Neuronal stem cell (in vitro differentiated cells): ENCODE measurements around the gene NTRK3.

Experiments
- DNase-seq: peaks from one replicate; pipeline ENCODE4 v3.0.0-alpha.2; 2013; ENCODE audit warnings: low spot score
- H2AFZ ChIP-seq: one replicate; pipeline ENCODE4 v1.6.1; 2013; ENCODE audit warnings: mild to moderate bottlenecking, low read length, inconsistent platforms
- H2AK5ac ChIP-seq: 2 replicates; pipeline ENCODE4 v1.6.1; 2013; ENCODE audit warnings: low read depth, mild to moderate bottlenecking, inconsistent platforms, low read length, moderate library complexity, mixed read lengths
- H2BK120ac ChIP-seq: 2 replicates; pipeline ENCODE4 v1.6.1; 2013; ENCODE audit warnings: low read depth, mild to moderate bottlenecking, inconsistent platforms, low read length, moderate library complexity, mixed read lengths
- H2BK12ac ChIP-seq: one replicate; pipeline ENCODE4 v1.6.1; 2013; ENCODE audit warnings: low read length, inconsistent platforms
- H2BK15ac ChIP-seq: 2 replicates; pipeline ENCODE4 v1.6.1; 2013; ENCODE audit warnings: mild to moderate bottlenecking, low read length, inconsistent platforms, mixed read lengths
- H2BK5ac ChIP-seq: one replicate; pipeline ENCODE4 v1.6.1; 2013; ENCODE audit warnings: inconsistent platforms, mild to moderate bottlenecking, low read length, moderate library complexity
- H3K14ac ChIP-seq: one replicate; pipeline ENCODE4 v1.6.1; 2013; ENCODE audit warnings: low read length, inconsistent platforms
- H3K18ac ChIP-seq: 2 replicates; pipeline ENCODE4 v1.6.1; 2013; ENCODE audit warnings: low read length, inconsistent platforms
- H3K23ac ChIP-seq: 2 replicates; pipeline ENCODE4 v1.6.1; 2013; ENCODE audit warnings: low read depth, mild to moderate bottlenecking, mixed read lengths, low read length, inconsistent platforms; ENCODE audit not compliant: poor library complexity
- H3K27ac ChIP-seq: replicated peaks from 3 replicates; pipeline ENCODE4 v1.5.1; 2013; ENCODE audit warnings: low read length, inconsistent platforms
- H3K27me3 ChIP-seq, 3 experiments: 2 replicates each; pipeline ENCODE4 v1.6.1; 2013; ENCODE audit warnings: low read length in 3 of 3, mild to moderate bottlenecking in 2 of 3, inconsistent platforms in 1 of 3, low read depth in 1 of 3, mixed read lengths in 1 of 3, moderate library complexity in 1 of 3; ENCODE audit not compliant: control insufficient read depth in 3 of 3, insufficient read depth in 3 of 3
- H3K36me3 ChIP-seq, 2 donors: replicated peaks in 1 of 2; 2 replicates each; pipeline ENCODE4 v1.6.1; 2013; ENCODE audit warnings: low read length in 2 of 2; ENCODE audit not compliant: control insufficient read depth in 2 of 2, insufficient read depth in 2 of 2
- H3K4ac ChIP-seq: 2 replicates; pipeline ENCODE4 v1.6.1; 2013; ENCODE audit warnings: inconsistent platforms, mild to moderate bottlenecking, low read length, moderate library complexity
- H3K4me1 ChIP-seq, 2 donors: 1 replicate in 1 of 2; 2 replicates in 1 of 2; pipeline ENCODE4 v1.6.1; 2013; ENCODE audit warnings: low read length in 2 of 2, low read depth in 1 of 2; ENCODE audit not compliant: control insufficient read depth in 2 of 2, insufficient read depth in 1 of 2
- H3K4me2 ChIP-seq: one replicate; pipeline ENCODE4 v1.6.1; 2013; ENCODE audit warnings: mild to moderate bottlenecking, low read length, inconsistent platforms; ENCODE audit not compliant: insufficient read depth, poor library complexity, severe bottlenecking
- H3K4me3 ChIP-seq, 2 donors: 2 replicates each; pipeline ENCODE4 v1.5.1; 2013; ENCODE audit warnings: low read length in 2 of 2, mild to moderate bottlenecking in 2 of 2, inconsistent platforms in 1 of 2, moderate library complexity in 1 of 2
- H3K79me1 ChIP-seq: one replicate; pipeline ENCODE4 v1.6.1; 2013; ENCODE audit warnings: low read depth, mild to moderate bottlenecking, inconsistent platforms, low read length, moderate library complexity
- H3K9ac ChIP-seq: one replicate; pipeline ENCODE4 v1.6.1; 2013; ENCODE audit warnings: mild to moderate bottlenecking, low read depth, low read length, inconsistent platforms; ENCODE audit not compliant: poor library complexity
- H3K9me3 ChIP-seq, 2 donors: replicated peaks in 1 of 2; 2 replicates each; pipeline versions ENCODE3 to v1.6.1; 2013; ENCODE audit warnings: low read length in 2 of 2, mild to moderate bottlenecking in 2 of 2, inconsistent platforms in 1 of 2, low read depth in 1 of 2, mixed read lengths in 1 of 2, moderate library complexity in 1 of 2; ENCODE audit not compliant: control insufficient read depth in 2 of 2, insufficient read depth in 1 of 2
- H4K8ac ChIP-seq: one replicate; pipeline ENCODE4 v1.6.1; 2013; ENCODE audit warnings: low read depth, mild to moderate bottlenecking, inconsistent platforms, low read length, moderate library complexity
- H4K91ac ChIP-seq: one replicate; pipeline ENCODE4 v1.6.1; 2013; ENCODE audit warnings: low read length, low read depth, mild to moderate bottlenecking, inconsistent platforms; ENCODE audit not compliant: poor library complexity
- WGBS, 2 donors: extraction: QIAGEN DNeasy Blood & Tissue Kit; methylation state at CpG; one replicate each; pipeline ENCODE4 v1.1.7; 2013; ENCODE audit warnings: missing lambda C conversion rate in 2 of 2, mixed read lengths in 1 of 2; ENCODE audit not compliant: insufficient read length in 2 of 2, insufficient replicate concordance in 1 of 2; ENCODE audit errors: extremely low coverage in 2 of 2; 5-methylcytosine and 5-hydroxymethylcytosine counted together

NTRK3 gene

GRCh38 chr15:88118035-88118434, 138.5 kb downstream of the NTRK3 start:
- Histone ChIP-seq H3K4me3 (no peak overlapping the region), H3K14ac (no peak overlapping the region), H4K8ac (no peak overlapping the region), H3K9me3 (no peaks in the 10 kb centered on the region), H2BK12ac (no peak overlapping the region), H2BK120ac (no peak overlapping the region), H3K27ac (no peak overlapping the region), H3K4me2 (no peak overlapping the region), H2BK15ac (no peak overlapping the region), H3K18ac (peak overlapping the region; percentile 44), H3K4me1 (no peaks in the 10 kb centered on the region), H3K23ac (no peak overlapping the region), H3K36me3 (no peaks in the 10 kb centered on the region), H2BK5ac (no peak overlapping the region), H3K79me1 (no peaks in the 10 kb centered on the region), H4K91ac (no peak overlapping the region), H3K4ac (no peak overlapping the region), H3K27me3 (no peaks in the 10 kb centered on the region), H2AFZ (no peak overlapping the region), H2AK5ac (no peak overlapping the region), H3K9ac (no peak overlapping the region)
- WGBS, 2 donors: no CpG with 5 or more reads among the region's 6 CpGs
- DNase-seq: no peak

GRCh38 chr15:88115486-88116152, 140.9 kb downstream of the NTRK3 start:
- no peak for DNase-seq

GRCh38 chr15:88113613-88114308, 142.8 kb downstream of the NTRK3 start:
- no peaks in the 10 kb centered on the region for H3K36me3 ChIP-seq
- WGBS, 2 donors: no CpG with 5 or more reads among the region's 1 CpG
- no peaks in the 10 kb centered on the region for H3K27me3 ChIP-seq
- no peak overlapping the region for H3K9ac ChIP-seq
- no peak overlapping the region for H4K91ac ChIP-seq
- no peak overlapping the region for H3K14ac ChIP-seq
- no peak overlapping the region for H3K23ac ChIP-seq
- no peak overlapping the region for H2BK15ac ChIP-seq
- H3K4me3 ChIP-seq: no peak overlapping the region
- H2AK5ac ChIP-seq: no peak overlapping the region
- H3K18ac ChIP-seq: no peak overlapping the region
- H2AFZ ChIP-seq: no peak overlapping the region
- no peak overlapping the region for H3K4me2 ChIP-seq
- H3K4me1 ChIP-seq: no peaks in the 10 kb centered on the region
- no peak overlapping the region for H2BK120ac ChIP-seq
- H2BK12ac ChIP-seq: no peak overlapping the region
- no peak overlapping the region for H3K27ac ChIP-seq
- DNase-seq: no peak
- H2BK5ac ChIP-seq: no peak overlapping the region
- no peak overlapping the region for H3K4ac ChIP-seq
- H3K9me3 ChIP-seq: no peaks in the 10 kb centered on the region
- no peak overlapping the region for H4K8ac ChIP-seq
- H3K79me1 ChIP-seq: no peaks in the 10 kb centered on the region

More at GRCh38 chr15:88115486-88116152, 140.9 kb downstream of the NTRK3 start:
- H2BK12ac ChIP-seq: no peak overlapping the region
- H3K4ac ChIP-seq: no peak overlapping the region
- H2AFZ ChIP-seq: no peak overlapping the region
- H3K27me3 ChIP-seq: no peaks in the 10 kb centered on the region
- no peak overlapping the region for H3K4me3 ChIP-seq
- no peak overlapping the region for H2BK15ac ChIP-seq
- no peak overlapping the region for H4K8ac ChIP-seq
- no peak overlapping the region for H3K18ac ChIP-seq
- H3K9me3 ChIP-seq: no peaks in the 10 kb centered on the region
- no peak overlapping the region for H3K9ac ChIP-seq
- H3K27ac ChIP-seq: no peak overlapping the region
- no peak overlapping the region for H3K4me2 ChIP-seq
- H4K91ac ChIP-seq: no peak overlapping the region
- H2BK120ac ChIP-seq: no peak overlapping the region
- WGBS, 2 donors: no CpG with 5 or more reads among the region's 12 CpGs
- no peak overlapping the region for H2BK5ac ChIP-seq
- no peak overlapping the region for H3K14ac ChIP-seq
- no peaks in the 10 kb centered on the region for H3K79me1 ChIP-seq
- no peak overlapping the region for H2AK5ac ChIP-seq
- H3K23ac ChIP-seq: no peak overlapping the region
- no peaks in the 10 kb centered on the region for H3K4me1 ChIP-seq
- H3K36me3 ChIP-seq: no peaks in the 10 kb centered on the region

- Histone ChIP-seq H3K4ac (no peak overlapping the region), H3K4me2 (no peak overlapping the region), H2AFZ (no peak overlapping the region), H4K91ac (no peak overlapping the region), H3K79me1 (no peaks in the 10 kb centered on the region), H2AK5ac (no peak overlapping the region), H2BK120ac (no peak overlapping the region), H3K36me3 (no peaks in the 10 kb centered on the region), H3K27ac (no peak overlapping the region), H4K8ac (no peak overlapping the region), H2BK12ac (no peak overlapping the region), H3K4me1 (no peaks in the 10 kb centered on the region), H3K23ac (peak overlapping the region; percentile 23), H3K27me3 (no peaks in the 10 kb centered on the region), H3K18ac (no peak overlapping the region), H2BK5ac (no peak overlapping the region), H2BK15ac (no peak overlapping the region), H3K14ac (no peak overlapping the region), H3K9ac (no peak overlapping the region), H3K4me3 (no peak overlapping the region), H3K9me3 (no peaks in the 10 kb centered on the region)
- no CpG with 5 or more reads among the region's 12 CpGs for WGBS, 2 donors
- DNase-seq: no peak
Measured at GRCh38 chr15:88108991-88109390, 147.5 kb downstream of the NTRK3 start.
